Peyer's patch (tissue), 4 donors: Measurements from ENCODE around the gene CFAP61.

Experiments
- POLR2A ChIP-seq, 2 donors: fragments of 450-650 bp; IDR thresholded peaks; one replicate each; pipeline ENCODE4 v1.5.1; 2017; ENCODE audit warnings: antibody characterized with exemption in 2 of 2, mild to moderate bottlenecking in 2 of 2, moderate library complexity in 2 of 2
- TF ChIP-seq, protein P1 (sequence below), 6 experiments: fragments of 450-650 bp in 4 of 6; fragments of 200-600 bp in 2 of 6; sonication (generic) in 1 of 6; IDR thresholded peaks; one replicate each; pipeline ENCODE4 v1.5.1; 2017 to 2019; ENCODE audit warnings: antibody characterized with exemption in 6 of 6, mild to moderate bottlenecking in 3 of 6, moderate library complexity in 1 of 6

DNA sequence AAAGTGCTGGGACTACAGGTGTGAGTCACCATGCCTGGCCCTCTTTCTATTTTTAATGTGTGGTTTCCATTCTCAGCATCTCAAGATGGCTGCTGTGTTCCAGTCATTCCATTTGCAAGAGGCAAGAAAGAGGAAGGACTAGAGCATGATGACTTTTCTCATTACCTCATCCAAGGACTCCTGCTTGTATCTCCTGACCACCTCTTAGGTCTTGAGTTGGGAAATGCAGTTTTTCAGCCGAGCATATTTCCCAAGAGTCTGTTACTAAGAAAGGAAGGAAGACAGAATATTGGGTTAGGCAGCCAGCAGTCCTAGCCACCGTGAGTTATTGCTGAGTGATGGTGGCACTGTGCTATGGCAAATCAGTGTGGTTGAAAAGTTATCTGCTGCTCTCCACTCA lies 207.2 kb downstream of the CFAP61 start:
- TF ChIP-seq, protein P1, sequence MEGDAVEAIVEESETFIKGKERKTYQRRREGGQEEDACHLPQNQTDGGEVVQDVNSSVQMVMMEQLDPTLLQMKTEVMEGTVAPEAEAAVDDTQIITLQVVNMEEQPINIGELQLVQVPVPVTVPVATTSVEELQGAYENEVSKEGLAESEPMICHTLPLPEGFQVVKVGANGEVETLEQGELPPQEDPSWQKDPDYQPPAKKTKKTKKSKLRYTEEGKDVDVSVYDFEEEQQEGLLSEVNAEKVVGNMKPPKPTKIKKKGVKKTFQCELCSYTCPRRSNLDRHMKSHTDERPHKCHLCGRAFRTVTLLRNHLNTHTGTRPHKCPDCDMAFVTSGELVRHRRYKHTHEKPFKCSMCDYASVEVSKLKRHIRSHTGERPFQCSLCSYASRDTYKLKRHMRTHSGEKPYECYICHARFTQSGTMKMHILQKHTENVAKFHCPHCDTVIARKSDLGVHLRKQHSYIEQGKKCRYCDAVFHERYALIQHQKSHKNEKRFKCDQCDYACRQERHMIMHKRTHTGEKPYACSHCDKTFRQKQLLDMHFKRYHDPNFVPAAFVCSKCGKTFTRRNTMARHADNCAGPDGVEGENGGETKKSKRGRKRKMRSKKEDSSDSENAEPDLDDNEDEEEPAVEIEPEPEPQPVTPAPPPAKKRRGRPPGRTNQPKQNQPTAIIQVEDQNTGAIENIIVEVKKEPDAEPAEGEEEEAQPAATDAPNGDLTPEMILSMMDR (IDR thresholded peaks at IDR 0.05) = no peak
- TF ChIP-seq POLR2A (IDR thresholded peaks at IDR 0.05) = no peak
